ENCODE measurements around the gene F12.

The F12 gene

GRCh38 chr5:177403102-177403791 lies 6.1 kb downstream of the F12 start (continued):
- TF ChIP-seq ZBTB44 (tag by site-specific recombination; IDR thresholded peaks at IDR 0.05) = no peak
- no peak for TF ChIP-seq ZFP41 (tag by site-specific recombination; IDR thresholded peaks at IDR 0.05; ENCODE audit: borderline replicate concordance)
- TF ChIP-seq PRDM10 (tag by site-specific recombination; IDR thresholded peaks at IDR 0.05) = no peak
- TF ChIP-seq GLIS1 (tag by site-specific recombination; IDR thresholded peaks at IDR 0.05) = no peak
- TF ChIP-seq ZNF416 (tag by site-specific recombination; IDR thresholded peaks at IDR 0.05) = no peak
- no peak for TF ChIP-seq ZNF510 (tag by site-specific recombination; IDR thresholded peaks at IDR 0.05; ENCODE audit: insufficient replicate concordance)
- no peak for TF ChIP-seq ZBTB11 (tag by site-specific recombination; conservative IDR thresholded peaks at IDR 0.05; ENCODE audit: low read depth)
- no peak for TF ChIP-seq ZNF473 (tag by site-specific recombination; IDR thresholded peaks at IDR 0.05)
- TF ChIP-seq ZBTB10 (tag by site-specific recombination; IDR thresholded peaks at IDR 0.05) = no peak
- TF ChIP-seq ZSCAN5A (tag by site-specific recombination; IDR thresholded peaks at IDR 0.05) = peak; percentile 47; the same call in 1 of the 2 replicates
- no peak for TF ChIP-seq MEIS1 (CRISPR knock-in tag; IDR thresholded peaks at IDR 0.05; ENCODE audit: borderline replicate concordance)
- no peak for TF ChIP-seq YY2 (tag by site-specific recombination; IDR thresholded peaks at IDR 0.05)
- no peak for TF ChIP-seq ZNF335 (tag by site-specific recombination; conservative IDR thresholded peaks at IDR 0.05)
- TF ChIP-seq, protein P1, sequence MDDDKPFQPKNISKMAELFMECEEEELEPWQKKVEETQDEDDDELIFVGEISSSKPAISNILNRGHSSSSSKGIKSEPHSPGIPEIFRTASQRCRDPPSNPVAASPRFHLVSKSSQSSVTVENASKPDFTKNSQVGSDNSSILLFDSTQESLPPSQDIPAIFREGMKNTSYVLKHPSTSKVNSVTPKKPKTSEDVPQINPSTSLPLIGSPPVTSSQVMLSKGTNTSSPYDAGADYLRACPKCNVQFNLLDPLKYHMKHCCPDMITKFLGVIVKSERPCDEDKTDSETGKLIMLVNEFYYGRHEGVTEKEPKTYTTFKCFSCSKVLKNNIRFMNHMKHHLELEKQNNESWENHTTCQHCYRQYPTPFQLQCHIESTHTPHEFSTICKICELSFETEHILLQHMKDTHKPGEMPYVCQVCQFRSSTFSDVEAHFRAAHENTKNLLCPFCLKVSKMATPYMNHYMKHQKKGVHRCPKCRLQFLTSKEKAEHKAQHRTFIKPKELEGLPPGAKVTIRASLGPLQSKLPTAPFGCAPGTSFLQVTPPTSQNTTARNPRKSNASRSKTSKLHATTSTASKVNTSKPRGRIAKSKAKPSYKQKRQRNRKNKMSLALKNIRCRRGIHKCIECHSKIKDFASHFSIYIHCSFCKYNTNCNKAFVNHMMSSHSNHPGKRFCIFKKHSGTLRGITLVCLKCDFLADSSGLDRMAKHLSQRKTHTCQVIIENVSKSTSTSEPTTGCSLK (tag by site-specific recombination; IDR thresholded peaks at IDR 0.05) = no peak
- TF ChIP-seq GLI2 (tag by site-specific recombination; IDR thresholded peaks at IDR 0.05; ENCODE audit: borderline replicate concordance, low read depth) = no peak
- TF ChIP-seq GLI4 (tag by site-specific recombination; IDR thresholded peaks at IDR 0.05) = no peak
- no peak for TF ChIP-seq ZNF76 (tag by site-specific recombination; IDR thresholded peaks at IDR 0.05; ENCODE audit: borderline replicate concordance, low read depth)
- no peak for TF ChIP-seq ZNF121 (tag by site-specific recombination; IDR thresholded peaks at IDR 0.05)
- TF ChIP-seq ZNF548 (tag by site-specific recombination; IDR thresholded peaks at IDR 0.05) = no peak
- no peak for TF ChIP-seq HOXA7 (CRISPR knock-in tag; IDR thresholded peaks at IDR 0.05; ENCODE audit: borderline replicate concordance)
- TF ChIP-seq ZNF157 (tag by site-specific recombination; IDR thresholded peaks at IDR 0.05) = no peak
- no peak for TF ChIP-seq ZNF544 (tag by site-specific recombination; IDR thresholded peaks at IDR 0.05)
- TF ChIP-seq ZFP69B (tag by site-specific recombination; IDR thresholded peaks at IDR 0.05) = no peak
- peak; percentile 86 for TF ChIP-seq ZNF777 (tag by site-specific recombination; IDR thresholded peaks at IDR 0.05; ENCODE audit: borderline replicate concordance)

Measured in HEK293 (cell line).